NCI-H2107 treated with DMSO at 0.1 percent for 48 hours (cell line): ENCODE results near the gene F2.
"Not testable (repeated sequence)": the region's sequence is repeated elsewhere in the genome, so short reads cannot be mapped to it uniquely, and the experiment has no call there.

Source experiments
- DNase-seq: peaks from one replicate; lab custom pipeline; 2025; ENCODE audit not compliant: unreplicated experiment; lab: John Stamatoyannopoulos, UW

F2 gene

GRCh38 chr11:46719048-46719542 is at the start of gene F2:
Gene F2 (plus strand): TSS chr11:46719213. CDS start chr11:46719236, 23 bp downstream.
- DNase-seq = no peak

GRCh38 chr11:46669711-46670139 is 49.3 kb upstream of the F2 start:
- DNase-seq = no peak

GRCh38 chr11:46670521-46670920 is 48.5 kb upstream of the F2 start:
- not testable (repeated sequence) for DNase-seq

GRCh38 chr11:46671958-46672315 is 47.1 kb upstream of the F2 start:
- no peak for DNase-seq

- no peak for DNase-seq
Observed at GRCh38 chr11:46672381-46672839, 46.6 kb upstream of the F2 start.

- DNase-seq = no peak
Observed at GRCh38 chr11:46673713-46674462, 45.1 kb upstream of the F2 start.

- DNase-seq = no peak
Observed at GRCh38 chr11:46674463-46675287, 44.3 kb upstream of the F2 start.

GRCh38 chr11:46675288-46675851 is 43.6 kb upstream of the F2 start:
- no peak for DNase-seq

- no peak for DNase-seq
Observed at GRCh38 chr11:46675949-46676348, 43.1 kb upstream of the F2 start.

GRCh38 chr11:46676436-46677158 is 42.4 kb upstream of the F2 start:
- no peak for DNase-seq

- no peak for DNase-seq
Observed at GRCh38 chr11:46677169-46677568, 41.8 kb upstream of the F2 start.

- DNase-seq = no peak
Observed at GRCh38 chr11:46677991-46678740, 40.8 kb upstream of the F2 start.

GRCh38 chr11:46678741-46679130 is 40.3 kb upstream of the F2 start:
- no peak for DNase-seq

GRCh38 chr11:46679241-46680163 is 39.5 kb upstream of the F2 start:
- no peak for DNase-seq

- DNase-seq = no peak
Observed at GRCh38 chr11:46680164-46680760, 38.8 kb upstream of the F2 start.

- no peak for DNase-seq
Observed at GRCh38 chr11:46680815-46681214, 38.2 kb upstream of the F2 start.

- no peak for DNase-seq
Observed at GRCh38 chr11:46681814-46682213, 37.2 kb upstream of the F2 start.

- no peak for DNase-seq
Observed at GRCh38 chr11:46682773-46683752, 36.0 kb upstream of the F2 start.
